ENCODE data around the gene TUBG2. TPM values are rescaled to one million over a fixed set of nuclear protein-coding genes. Genes with fewer than 3 reads are reported as not detected.

TUBG2 gene
- polyA plus RNA-seq, 1 of the 3 experiments (the other 2 are of a cell fraction), result 33.9 TPM

GRCh38 chr17:42708588-42708987 lies 49.5 kb downstream of the TUBG2 start:
- WGBS (ENCODE audit: low lambda C conversion rate), result 94% methylated on average over 3 of the region's 3 CpGs
- Histone ChIP-seq H4K20me1 (ENCODE audit: insufficient read depth) (no peaks in the 10 kb centered on the region), H2AFZ (ENCODE audit: low read depth) (no peak overlapping the region), H3K4me2 (no peak overlapping the region), H3F3A (replicated peaks; ENCODE audit: insufficient read depth) (no peaks in the 10 kb centered on the region), H3K27ac (ENCODE audit: low read depth in 2 of 2, low read length in 1 of 2) (no peak overlapping the region), H3K79me2 (ENCODE audit: insufficient read depth) (no peaks in the 10 kb centered on the region), H3K9me3 (no peaks in the 10 kb centered on the region), H3K27me3 (ENCODE audit: insufficient read depth) (no peaks in the 10 kb centered on the region), H3K36me3 (replicated peaks in 1 of 2; ENCODE audit: control insufficient read depth in 1 of 2, insufficient read depth in 2 of 2, low read length in 1 of 2) (peaks cover 49 to 56% of the 10 kb centered on the region in 2 experiments), H3K9ac (no peak overlapping the region), H3K4me3 (ENCODE audit: low read depth in 2 of 2, low read length in 1 of 2) (no peak overlapping the region), H3K4me1 (ENCODE audit: control insufficient read depth in 1 of 2, insufficient read depth in 2 of 2, low read depth in 1 of 2, low read length in 1 of 2) (no peaks in the 10 kb centered on the region), H3K9me2 (no peaks in the 10 kb centered on the region)
- ChIA-PET POLR2A (no interaction called here), CTCF (interaction anchor here (0.7 to 2.2 kb wide), 6 partner anchors 11 to 130 kb away, joined by 3 to 5 read pairs (median 4); no protein-coding TSS in a partner anchor)
- TF ChIP-seq CHD2 (IDR thresholded peaks at IDR 0.05; ENCODE audit: low read length, partially characterized antibody), result no peak
- no peak for TF ChIP-seq TAF1 (IDR thresholded peaks at IDR 0.05; ENCODE audit: borderline replicate concordance, low read depth, low read length)
- no peak for TF ChIP-seq SMC3 (IDR thresholded peaks at IDR 0.05; ENCODE audit: low read depth, low read length)
- no peak for TF ChIP-seq MXI1 (IDR thresholded peaks at IDR 0.05; ENCODE audit: low read depth, low read length)
- TF ChIP-seq JUND (IDR thresholded peaks at IDR 0.05), result no peak
- TF ChIP-seq POLR2AphosphoS5 (IDR thresholded peaks at IDR 0.05; ENCODE audit: low read depth, low read length), result no peak
- no peak for TF ChIP-seq MEF2A (IDR thresholded peaks at IDR 0.05; ENCODE audit: borderline replicate concordance, low read depth)
- no peak for TF ChIP-seq TCF12 (IDR thresholded peaks at IDR 0.05)
- TF ChIP-seq USF1 (IDR thresholded peaks at IDR 0.05; ENCODE audit: borderline replicate concordance, low read depth), result no peak
- no peak for TF ChIP-seq ELF1 (IDR thresholded peaks at IDR 0.05)
- TF ChIP-seq GATA2 (CRISPR knock-in tag; IDR thresholded peaks at IDR 0.05), result no peak
- no peak for DNase-seq

- Histone ChIP-seq H4K20me1 (ENCODE audit: insufficient read depth) (no peaks in the 10 kb centered on the region), H3K27ac (ENCODE audit: low read depth in 2 of 2, low read length in 1 of 2) (no peak overlapping the region), H3K9me2 (no peaks in the 10 kb centered on the region), H3K36me3 (replicated peaks in 1 of 2; ENCODE audit: control insufficient read depth in 1 of 2, insufficient read depth in 2 of 2, low read length in 1 of 2) (peaks cover 51 to 55% of the 10 kb centered on the region in 2 experiments), H3K9ac (no peak overlapping the region), H3K4me1 (ENCODE audit: control insufficient read depth in 1 of 2, insufficient read depth in 2 of 2, low read depth in 1 of 2, low read length in 1 of 2) (no peaks in the 10 kb centered on the region), H3K4me3 (ENCODE audit: low read depth in 2 of 2, low read length in 1 of 2) (no peak overlapping the region), H3K9me3 (no peaks in the 10 kb centered on the region), H3K4me2 (no peak overlapping the region), H3K27me3 (ENCODE audit: insufficient read depth) (no peaks in the 10 kb centered on the region), H3K79me2 (ENCODE audit: insufficient read depth) (no peaks in the 10 kb centered on the region), H3F3A (replicated peaks; ENCODE audit: insufficient read depth) (peaks cover 8% of the 10 kb centered on the region), H2AFZ (ENCODE audit: low read depth) (no peak overlapping the region)
- POLR2A ChIA-PET, result interaction anchor here (1.3 kb wide), 1 partner anchor 132 kb away, joined by 4 read pairs; the partner anchor contains the start of gene PSMC3IP
- CTCF ChIA-PET, result interaction anchor here (0.8 to 2.2 kb wide), 6 partner anchors 24 to 111 kb away, joined by 3 to 5 read pairs (median 4); no protein-coding TSS in a partner anchor
- WGBS (ENCODE audit: low lambda C conversion rate), result 100% methylated on average over 1 of the region's 2 CpGs
- DNase-seq, result no peak
- TF ChIP-seq MAX (IDR thresholded peaks at IDR 0.05; ENCODE audit: low read depth) (no peak), USF1 (IDR thresholded peaks at IDR 0.05; ENCODE audit: borderline replicate concordance, low read depth) (no peak), FOXM1 (IDR thresholded peaks at IDR 0.05; ENCODE audit: low read depth) (no peak), NRF1 (IDR thresholded peaks at IDR 0.05; ENCODE audit: low read depth, low read length) (no peak), YY1 (IDR thresholded peaks at IDR 0.05; ENCODE audit: low read depth) (no peak), ZBTB33 (IDR thresholded peaks at IDR 0.05; ENCODE audit: borderline replicate concordance, low read depth) (no peak), RAD21 (IDR thresholded peaks at IDR 0.05; ENCODE audit: low read length) (no peak), TEAD4 (IDR thresholded peaks at IDR 0.05; ENCODE audit: borderline replicate concordance, insufficient read depth) (no peak), POLR2AphosphoS5 (IDR thresholded peaks at IDR 0.05; ENCODE audit: low read depth, low read length) (no peak), RFX5 (IDR thresholded peaks at IDR 0.05; ENCODE audit: low read length) (no peak), FOSL2 (IDR thresholded peaks at IDR 0.05; ENCODE audit: borderline replicate concordance, low read depth) (no peak), GATA2 (CRISPR knock-in tag; IDR thresholded peaks at IDR 0.05) (no peak), EZH2phosphoT487 (IDR thresholded peaks at IDR 0.05; ENCODE audit: borderline replicate concordance, low read depth) (no peak), SIN3A (IDR thresholded peaks at IDR 0.05; ENCODE audit: borderline replicate concordance, low read depth, low read length) (no peak), PBX3 (IDR thresholded peaks at IDR 0.05) (no peak), MEF2A (IDR thresholded peaks at IDR 0.05; ENCODE audit: borderline replicate concordance, low read depth) (no peak), IRF3 (IDR thresholded peaks at IDR 0.05; ENCODE audit: low read depth, low read length) (no peak)
Measured at GRCh38 chr17:42709561-42709960, 50.5 kb downstream of the TUBG2 start.

Measured in SK-N-SH (cell line).